ENCODE data around the gene RILP. TPM values are rescaled to one million over a fixed set of nuclear protein-coding genes. Genes with fewer than 3 reads are reported as not detected.
"Not testable (repeated sequence)": the region's sequence is repeated elsewhere in the genome, so short reads cannot be mapped to it uniquely, and the experiment has no call there.

RILP gene
- polyA plus RNA-seq, 1 donor (not counting 4 experiments of a cell fraction or from before 2014, with no cell fraction given): 3.2 TPM

DNA sequence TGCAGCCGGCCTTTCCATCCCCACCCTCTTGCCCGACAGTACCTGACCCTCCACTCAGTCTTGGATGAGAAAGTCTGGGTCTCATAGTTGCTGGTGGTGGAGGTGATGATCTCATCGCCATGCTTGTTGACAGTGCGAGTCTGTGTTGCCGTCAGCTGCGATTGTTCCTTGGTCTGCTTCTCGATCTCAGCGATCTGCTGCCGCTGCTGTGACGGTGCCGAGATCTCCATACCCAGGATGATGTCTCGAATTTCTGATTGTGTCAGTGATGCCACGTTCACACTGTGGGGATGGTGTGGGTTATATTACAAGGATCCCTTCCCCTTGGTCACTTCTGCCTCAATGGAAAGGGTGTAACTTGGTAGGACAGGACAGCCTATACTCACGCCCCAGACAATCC is 4.1 kb upstream of the RILP start:
- Histone ChIP-seq H3K36me3 (ENCODE audit: control insufficient read depth in 2 of 2, extremely low read depth in 1 of 2, insufficient read depth in 2 of 2, low read length in 2 of 2) (peaks cover 47 to 51% of the 10 kb centered on the region in 2 experiments), H3K27ac (ENCODE audit: control insufficient read depth, insufficient read depth, low read length) (no peak overlapping the region), H3K79me2 (ENCODE audit: control insufficient read depth, insufficient read depth, low read length) (peaks cover 2% of the 10 kb centered on the region), H4K20me1 (ENCODE audit: control insufficient read depth, extremely low read depth, insufficient read depth, low read length) (peaks cover 2% of the 10 kb centered on the region), H3K9me3 (ENCODE audit: control insufficient read depth, low read depth, low read length) (no peaks in the 10 kb centered on the region), H3K4me1 (ENCODE audit: control insufficient read depth, extremely low read depth, insufficient read depth, low read length) (peaks cover 9% of the 10 kb centered on the region), H3K27me3 (ENCODE audit: control insufficient read depth, extremely low read depth, insufficient read depth, low read length) (no peaks in the 10 kb centered on the region), H3K4me2 (ENCODE audit: control insufficient read depth, extremely low read depth, insufficient read depth, low read depth, low read length) (no peak overlapping the region), H3K9ac (ENCODE audit: control insufficient read depth, extremely low read depth, insufficient read depth, low read length) (no peak overlapping the region), H3K9me1 (ENCODE audit: control insufficient read depth, extremely low read depth, insufficient read depth, low read length) (no peaks in the 10 kb centered on the region), H3K4me3 (ENCODE audit: control insufficient read depth in 2 of 3, extremely low read depth in 1 of 3, insufficient read depth in 2 of 3, low read depth in 1 of 3, low read length in 3 of 3) (no peak overlapping the region), H2AFZ (ENCODE audit: control insufficient read depth, low read length) (no peak overlapping the region)
- dilution Hi-C loops (cut with MboI; ENCODE audit: extremely low pct_ligation_motif_present, low sequenced_read_pairs): no loop called here
- FAIRE-seq (no peak), DNase-seq (ENCODE audit: low read depth, low spot score) (no peak)
- no peak for TF ChIP-seq EZH2 (IDR thresholded peaks at IDR 0.05; ENCODE audit: low read length)
- TF ChIP-seq, protein P1, sequence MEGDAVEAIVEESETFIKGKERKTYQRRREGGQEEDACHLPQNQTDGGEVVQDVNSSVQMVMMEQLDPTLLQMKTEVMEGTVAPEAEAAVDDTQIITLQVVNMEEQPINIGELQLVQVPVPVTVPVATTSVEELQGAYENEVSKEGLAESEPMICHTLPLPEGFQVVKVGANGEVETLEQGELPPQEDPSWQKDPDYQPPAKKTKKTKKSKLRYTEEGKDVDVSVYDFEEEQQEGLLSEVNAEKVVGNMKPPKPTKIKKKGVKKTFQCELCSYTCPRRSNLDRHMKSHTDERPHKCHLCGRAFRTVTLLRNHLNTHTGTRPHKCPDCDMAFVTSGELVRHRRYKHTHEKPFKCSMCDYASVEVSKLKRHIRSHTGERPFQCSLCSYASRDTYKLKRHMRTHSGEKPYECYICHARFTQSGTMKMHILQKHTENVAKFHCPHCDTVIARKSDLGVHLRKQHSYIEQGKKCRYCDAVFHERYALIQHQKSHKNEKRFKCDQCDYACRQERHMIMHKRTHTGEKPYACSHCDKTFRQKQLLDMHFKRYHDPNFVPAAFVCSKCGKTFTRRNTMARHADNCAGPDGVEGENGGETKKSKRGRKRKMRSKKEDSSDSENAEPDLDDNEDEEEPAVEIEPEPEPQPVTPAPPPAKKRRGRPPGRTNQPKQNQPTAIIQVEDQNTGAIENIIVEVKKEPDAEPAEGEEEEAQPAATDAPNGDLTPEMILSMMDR (optimal IDR thresholded peaks at IDR 0.05 in 1 of 3, IDR thresholded peaks at IDR 0.05 in 1 of 3, conservative IDR thresholded peaks at IDR 0.05 in 1 of 3; ENCODE audit: extremely low read depth in 1 of 3, insufficient read depth in 2 of 3, low read length in 3 of 3): no peak

DNA sequence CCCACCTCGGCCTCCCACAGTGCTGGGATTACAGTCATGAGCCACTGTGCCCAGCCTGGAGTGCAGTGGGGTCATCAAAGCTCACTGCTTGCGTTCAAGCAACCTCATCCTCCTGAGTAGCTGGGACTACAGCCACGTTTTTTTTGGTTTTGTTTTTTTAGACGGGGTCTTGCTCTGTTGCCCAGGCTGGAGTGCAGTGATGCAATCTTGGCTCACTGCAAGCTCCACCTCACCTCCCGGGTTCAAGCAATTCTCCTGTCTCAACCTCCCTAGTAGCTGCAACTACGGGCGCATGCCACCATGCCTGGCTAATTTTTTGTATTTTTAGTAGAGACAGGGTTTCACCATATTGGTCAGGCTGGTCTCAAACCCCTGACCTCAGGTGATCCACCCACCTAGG is 3.1 kb upstream of the RILP start:
- H3K79me2 ChIP-seq (ENCODE audit: control insufficient read depth, insufficient read depth, low read length); H3K4me2 ChIP-seq (ENCODE audit: control insufficient read depth, extremely low read depth, insufficient read depth, low read depth, low read length); FAIRE-seq; H3K27ac ChIP-seq (ENCODE audit: control insufficient read depth, insufficient read depth, low read length); H3K9me1 ChIP-seq (ENCODE audit: control insufficient read depth, extremely low read depth, insufficient read depth, low read length); H3K9ac ChIP-seq (ENCODE audit: control insufficient read depth, extremely low read depth, insufficient read depth, low read length); H4K20me1 ChIP-seq (ENCODE audit: control insufficient read depth, extremely low read depth, insufficient read depth, low read length); H3K9me3 ChIP-seq (ENCODE audit: control insufficient read depth, low read depth, low read length); H3K27me3 ChIP-seq (ENCODE audit: control insufficient read depth, extremely low read depth, insufficient read depth, low read length); dilution Hi-C loops (cut with MboI; ENCODE audit: extremely low pct_ligation_motif_present, low sequenced_read_pairs); H3K4me3 ChIP-seq (ENCODE audit: control insufficient read depth in 2 of 3, extremely low read depth in 1 of 3, insufficient read depth in 2 of 3, low read depth in 1 of 3, low read length in 3 of 3); DNase-seq (ENCODE audit: low read depth, low spot score); H2AFZ ChIP-seq (ENCODE audit: control insufficient read depth, low read length): not testable (repeated sequence)
- H3K4me1 ChIP-seq (ENCODE audit: control insufficient read depth, extremely low read depth, insufficient read depth, low read length): peaks cover 16% of the 10 kb centered on the region
- H3K36me3 ChIP-seq (ENCODE audit: control insufficient read depth in 2 of 2, extremely low read depth in 1 of 2, insufficient read depth in 2 of 2, low read length in 2 of 2): peaks cover 42% of the 10 kb centered on the region in 2 experiments

DNA sequence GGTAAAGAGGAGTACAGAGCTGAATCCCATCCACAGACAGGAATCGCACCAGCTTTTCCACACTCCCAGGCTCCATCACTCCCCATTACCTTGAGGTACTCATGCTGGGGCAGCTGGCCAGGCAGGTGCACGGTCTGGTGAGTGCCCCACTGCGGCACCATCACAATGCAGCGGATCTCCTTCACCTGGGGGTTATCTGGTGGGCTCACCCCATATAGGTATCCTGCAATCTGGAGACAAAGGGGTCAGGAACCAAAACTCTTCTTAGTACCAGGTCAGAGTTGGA is 1.8 kb upstream of the RILP start:
- H3K79me2 ChIP-seq (ENCODE audit: control insufficient read depth, insufficient read depth, low read length): no peaks in the 10 kb centered on the region
- peaks cover 37 to 40% of the 10 kb centered on the region in 2 experiments for H3K36me3 ChIP-seq (ENCODE audit: control insufficient read depth in 2 of 2, extremely low read depth in 1 of 2, insufficient read depth in 2 of 2, low read length in 2 of 2)
- H3K27me3 ChIP-seq (ENCODE audit: control insufficient read depth, extremely low read depth, insufficient read depth, low read length): no peaks in the 10 kb centered on the region
- peaks cover 2% of the 10 kb centered on the region for H4K20me1 ChIP-seq (ENCODE audit: control insufficient read depth, extremely low read depth, insufficient read depth, low read length)
- no peak overlapping the region for H3K27ac ChIP-seq (ENCODE audit: control insufficient read depth, insufficient read depth, low read length)
- dilution Hi-C loops (cut with MboI; ENCODE audit: extremely low pct_ligation_motif_present, low sequenced_read_pairs): no loop called here
- no peak for DNase-seq (ENCODE audit: low read depth, low spot score)
- H3K9ac ChIP-seq (ENCODE audit: control insufficient read depth, extremely low read depth, insufficient read depth, low read length): no peak overlapping the region
- H3K4me3 ChIP-seq (ENCODE audit: control insufficient read depth in 2 of 3, extremely low read depth in 1 of 3, insufficient read depth in 2 of 3, low read depth in 1 of 3, low read length in 3 of 3): no peak overlapping the region
- no peak for TF ChIP-seq EZH2 (IDR thresholded peaks at IDR 0.05; ENCODE audit: low read length)
- TF ChIP-seq, protein P1 (optimal IDR thresholded peaks at IDR 0.05 in 1 of 3, IDR thresholded peaks at IDR 0.05 in 1 of 3, conservative IDR thresholded peaks at IDR 0.05 in 1 of 3; ENCODE audit: extremely low read depth in 1 of 3, insufficient read depth in 2 of 3, low read length in 3 of 3): no peak
- H3K9me1 ChIP-seq (ENCODE audit: control insufficient read depth, extremely low read depth, insufficient read depth, low read length): no peaks in the 10 kb centered on the region
- FAIRE-seq: no peak
- H2AFZ ChIP-seq (ENCODE audit: control insufficient read depth, low read length): no peak overlapping the region
- peaks cover 16% of the 10 kb centered on the region for H3K4me1 ChIP-seq (ENCODE audit: control insufficient read depth, extremely low read depth, insufficient read depth, low read length)
- no peaks in the 10 kb centered on the region for H3K9me3 ChIP-seq (ENCODE audit: control insufficient read depth, low read depth, low read length)
- no peak overlapping the region for H3K4me2 ChIP-seq (ENCODE audit: control insufficient read depth, extremely low read depth, insufficient read depth, low read depth, low read length)

Data from keratinocyte (primary cell).